ENCODE results near the gene TSC2. TPM values are rescaled to one million over a fixed set of nuclear protein-coding genes. Genes with fewer than 3 reads are reported as not detected.
"Not testable (repeated sequence)": the region's sequence is repeated elsewhere in the genome, so short reads cannot be mapped to it uniquely, and the experiment has no call there.

The TSC2 gene
- total RNA-seq, 1 donor from 2014 or later: 73.3 TPM

GRCh38 chr16:2109872-2110271 lies 62.1 kb downstream of the TSC2 start:
- intact Hi-C loops (cut with DNase I); DNase-seq (ENCODE audit: low spot score): not testable (repeated sequence)

GRCh38 chr16:2110332-2111008 lies 62.7 kb downstream of the TSC2 start:
- DNase-seq (ENCODE audit: low spot score); intact Hi-C loops (cut with DNase I): not testable (repeated sequence)

DNA sequence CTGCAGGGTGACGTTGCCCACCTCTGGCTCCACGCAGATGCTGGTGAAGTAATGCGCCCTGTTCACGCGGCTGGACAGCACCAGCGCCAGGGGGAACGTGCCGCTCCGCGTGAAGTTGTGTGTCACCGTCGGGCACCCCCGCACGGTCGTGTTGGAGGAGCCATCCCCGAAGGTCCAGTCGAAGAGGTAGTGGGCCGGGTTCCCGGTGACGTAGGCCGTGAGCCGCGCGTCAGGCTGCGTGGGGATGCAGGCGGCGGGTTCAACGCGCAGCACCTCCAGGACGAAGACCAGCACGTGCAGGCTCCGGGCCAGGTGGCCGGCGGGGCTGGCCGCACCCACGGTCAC lies 63.2 kb downstream of the TSC2 start:
- intact Hi-C loops (cut with DNase I); DNase-seq (ENCODE audit: low spot score): not testable (repeated sequence)

GRCh38 chr16:2111412-2112335 lies 63.9 kb downstream of the TSC2 start:
- intact Hi-C loops (cut with DNase I); DNase-seq (ENCODE audit: low spot score): not testable (repeated sequence)

DNA sequence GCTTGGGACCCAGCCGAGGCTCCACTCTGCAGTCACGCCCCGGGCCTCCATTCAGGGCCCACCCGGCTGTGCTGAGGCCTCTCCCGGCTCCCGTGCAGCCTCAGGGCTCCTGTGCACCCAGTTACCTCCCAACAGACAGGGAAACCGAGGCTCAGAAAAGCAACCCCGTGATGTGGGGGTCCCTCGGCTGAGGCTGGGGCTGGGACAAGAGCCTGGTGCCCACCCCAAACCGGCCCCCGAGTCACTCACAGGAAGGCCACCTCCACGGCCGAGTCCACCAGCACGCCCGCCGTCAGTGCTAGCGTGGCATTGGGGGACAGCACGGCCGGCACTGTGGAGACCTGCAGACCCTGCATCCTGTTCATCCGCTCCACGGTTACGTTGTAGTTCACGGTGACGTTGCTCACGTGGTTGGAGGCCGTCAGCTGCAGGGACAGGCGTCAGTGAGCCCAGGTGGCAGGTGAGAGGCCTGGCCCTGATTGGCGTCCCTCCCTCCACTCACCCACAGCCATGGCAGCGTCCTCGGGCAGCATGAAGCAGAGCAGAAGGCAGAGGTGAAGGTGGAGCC lies 64.8 kb downstream of the TSC2 start:
- DNase-seq (ENCODE audit: low spot score); intact Hi-C loops (cut with DNase I): not testable (repeated sequence)

DNA sequence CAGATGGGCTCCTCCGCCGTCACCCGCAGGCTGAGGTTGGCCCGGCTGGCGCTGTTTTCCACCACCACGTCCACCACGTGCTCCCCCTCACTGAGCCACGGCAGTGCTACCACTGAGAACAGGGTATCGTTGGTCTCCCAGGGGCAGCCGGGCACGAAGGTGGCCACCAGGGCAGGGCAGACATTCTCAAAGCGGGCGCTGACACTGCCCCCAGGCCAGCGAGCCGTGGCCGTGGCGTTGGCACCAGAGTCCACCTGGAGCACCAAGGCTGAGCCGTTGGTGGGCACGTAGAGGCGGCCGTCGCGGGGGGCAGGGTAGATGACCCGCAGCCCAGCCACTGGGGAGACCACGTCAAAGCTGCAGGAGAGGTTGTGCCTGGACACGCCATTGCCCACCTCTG lies 66.4 kb downstream of the TSC2 start:
- DNase-seq (ENCODE audit: low spot score); intact Hi-C loops (cut with DNase I): not testable (repeated sequence)

GRCh38 chr16:2114885-2115590 lies 67.3 kb downstream of the TSC2 start:
- intact Hi-C loops (cut with DNase I); DNase-seq (ENCODE audit: low spot score): not testable (repeated sequence)

DNA sequence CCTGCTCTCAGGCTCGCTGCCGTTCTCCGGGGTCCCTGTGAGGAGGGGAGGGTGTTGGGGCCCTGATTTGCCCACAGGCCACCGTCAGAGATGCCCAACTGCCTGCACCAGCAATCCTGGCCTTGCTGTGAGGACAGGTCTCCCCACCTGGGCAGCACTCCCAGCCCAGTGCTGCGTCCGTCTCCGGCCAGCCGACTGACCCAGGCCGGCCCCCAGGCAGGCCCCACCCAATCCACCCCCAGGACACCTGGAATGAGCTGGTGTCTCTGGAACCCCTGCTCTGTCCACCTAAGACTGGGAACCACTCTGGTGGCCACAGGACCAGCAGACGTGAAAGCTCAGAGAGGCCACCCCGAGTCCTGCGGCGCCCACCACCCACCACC lies 67.8 kb downstream of the TSC2 start:
- DNase-seq (ENCODE audit: low spot score): no peak
- intact Hi-C loops (cut with DNase I): no loop called here

- DNase-seq (ENCODE audit: low spot score); intact Hi-C loops (cut with DNase I): not testable (repeated sequence)
These were observed 68.6 kb downstream of the TSC2 start for GRCh38 chr16:2116428-2116827.

- intact Hi-C loops (cut with DNase I); DNase-seq (ENCODE audit: low spot score): not testable (repeated sequence)
These were observed 69.6 kb downstream of the TSC2 start for GRCh38 chr16:2117341-2117740.

GRCh38 chr16:2117960-2118722 lies 70.4 kb downstream of the TSC2 start:
- DNase-seq (ENCODE audit: low spot score); intact Hi-C loops (cut with DNase I): not testable (repeated sequence)

GRCh38 chr16:2121325-2121724 lies 73.5 kb downstream of the TSC2 start:
- intact Hi-C loops (cut with DNase I): loop anchor here (1.0 kb wide), 1 partner anchor 19 kb away; no protein-coding TSS in a partner anchor
- DNase-seq (ENCODE audit: low spot score): not testable (repeated sequence)

GRCh38 chr16:2121853-2122252 lies 74.1 kb downstream of the TSC2 start:
- intact Hi-C loops (cut with DNase I): loop anchor here (1.0 kb wide), 1 partner anchor 18 kb away; no protein-coding TSS in a partner anchor
- DNase-seq (ENCODE audit: low spot score): no peak

DNA sequence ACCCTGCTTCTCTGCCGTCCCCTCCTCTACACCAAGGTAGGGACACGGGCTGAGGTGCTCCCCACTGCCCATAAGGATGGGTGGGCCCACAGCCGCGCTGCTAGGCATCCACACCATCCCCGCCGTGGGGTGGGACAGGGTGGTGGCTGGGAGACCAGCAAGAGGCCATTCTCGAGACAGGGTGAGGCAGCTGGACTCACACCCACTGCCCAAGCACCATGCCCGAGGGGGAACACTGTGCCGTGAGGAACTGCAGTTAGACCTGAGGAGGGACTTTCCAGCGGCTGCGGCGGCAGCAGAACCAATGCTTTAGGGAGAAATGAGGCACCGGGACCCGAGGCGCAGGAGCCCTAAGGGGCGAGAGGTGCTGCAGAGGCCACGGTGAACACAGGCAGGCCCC lies 74.6 kb downstream of the TSC2 start:
- DNase-seq (ENCODE audit: low spot score): no peak

GRCh38 chr16:2122934-2123683 lies 75.3 kb downstream of the TSC2 start:
- intact Hi-C loops (cut with DNase I); DNase-seq (ENCODE audit: low spot score): not testable (repeated sequence)

More for the DNA sequence above, 74.6 kb downstream of the TSC2 start:
- intact Hi-C loops (cut with DNase I): no loop called here

GRCh38 chr16:2123706-2124376 lies 76.1 kb downstream of the TSC2 start:
- DNase-seq (ENCODE audit: low spot score); intact Hi-C loops (cut with DNase I): not testable (repeated sequence)

DNA sequence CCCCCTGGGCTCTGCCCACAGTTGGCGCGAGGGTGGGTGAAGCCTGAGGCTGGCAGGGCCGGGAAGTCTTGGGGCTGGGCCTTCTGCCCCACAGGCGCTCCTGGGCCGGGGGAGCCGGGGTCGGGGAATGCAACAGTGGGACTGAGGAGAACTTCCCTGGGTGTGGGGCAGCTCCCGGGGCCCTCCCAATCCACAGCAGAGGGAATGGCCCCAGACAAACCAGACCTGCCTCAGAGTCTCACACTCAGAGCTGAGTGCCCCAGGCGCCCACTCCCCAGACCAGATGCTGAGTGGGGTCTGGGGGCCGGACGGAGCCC lies 76.5 kb downstream of the TSC2 start:
- DNase-seq (ENCODE audit: low spot score); intact Hi-C loops (cut with DNase I): not testable (repeated sequence)
